IPS-NIHi7 (cell line): ENCODE data around the gene MYH10.

Source experiments
- DNase-seq: peaks from one replicate; pipeline ENCODE4 v3.0.0; 2012; ENCODE audit warnings: mixed read lengths; ENCODE audit errors: extremely low spot score

Gene MYH10

DNA sequence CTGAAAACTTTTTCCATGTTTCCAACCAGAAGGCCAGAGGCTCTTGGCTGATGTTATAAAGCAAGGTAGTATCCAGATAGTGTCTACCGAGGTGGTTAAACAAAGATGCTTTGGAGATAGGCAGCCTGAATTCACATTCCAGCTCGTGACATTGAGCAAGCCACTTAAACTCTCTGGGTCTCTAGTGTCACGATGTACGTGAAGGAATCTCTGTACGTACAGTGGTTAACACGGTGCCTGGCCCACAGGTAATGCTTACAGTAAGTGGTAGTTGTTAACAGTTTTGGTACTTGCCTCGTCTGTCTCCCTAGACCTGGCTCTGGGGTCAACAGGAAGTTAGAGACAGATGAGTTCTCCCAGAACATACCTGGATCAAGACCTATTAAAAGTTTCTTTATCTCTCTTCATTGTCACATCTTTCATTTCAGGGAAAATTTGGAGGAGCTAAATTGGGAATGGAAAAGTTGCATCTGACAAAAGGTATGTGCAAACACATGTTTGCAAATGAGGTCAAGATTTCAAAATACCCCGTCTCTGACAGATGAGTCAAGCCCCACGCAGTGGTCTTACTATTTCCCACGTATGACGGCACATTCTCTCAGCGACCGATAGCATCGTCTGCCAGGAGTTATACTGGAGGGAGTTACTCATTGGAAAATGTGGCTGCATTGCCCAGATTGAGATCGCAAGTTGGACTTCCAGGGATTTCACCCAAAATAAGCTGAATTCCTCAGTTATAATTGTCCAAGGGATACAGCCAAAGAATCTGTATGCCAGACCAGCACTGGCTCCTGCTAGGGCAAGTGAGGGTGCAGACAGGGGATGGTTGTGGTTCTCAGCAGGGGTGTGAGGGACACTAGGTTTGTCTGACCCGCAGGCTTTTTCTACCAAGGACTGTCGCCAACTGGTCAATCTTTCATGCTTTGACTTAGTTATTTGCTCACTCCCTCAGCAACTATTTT is 18.9 kb upstream of the MYH10 start:
- DNase-seq: no peak

DNA sequence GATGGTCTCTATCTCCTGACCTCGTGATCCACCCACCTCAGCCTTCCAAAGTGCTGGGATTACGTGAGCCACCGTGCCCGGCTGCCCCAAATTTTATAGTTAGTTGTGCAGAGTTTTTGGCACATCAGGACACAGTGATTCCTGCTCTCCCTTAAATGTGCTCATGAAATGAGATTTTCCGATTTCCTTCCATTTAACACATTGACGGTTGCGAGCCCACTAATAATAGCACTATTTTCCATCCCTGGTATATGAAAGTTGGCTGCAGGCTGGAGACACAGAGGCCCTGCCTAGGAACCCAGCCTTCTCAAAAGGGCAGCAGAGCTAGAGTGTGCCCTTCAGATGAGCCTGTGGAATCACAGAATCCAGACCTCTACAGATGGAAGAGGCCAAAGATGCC is 17.4 kb upstream of the MYH10 start:
- DNase-seq: no peak

DNA sequence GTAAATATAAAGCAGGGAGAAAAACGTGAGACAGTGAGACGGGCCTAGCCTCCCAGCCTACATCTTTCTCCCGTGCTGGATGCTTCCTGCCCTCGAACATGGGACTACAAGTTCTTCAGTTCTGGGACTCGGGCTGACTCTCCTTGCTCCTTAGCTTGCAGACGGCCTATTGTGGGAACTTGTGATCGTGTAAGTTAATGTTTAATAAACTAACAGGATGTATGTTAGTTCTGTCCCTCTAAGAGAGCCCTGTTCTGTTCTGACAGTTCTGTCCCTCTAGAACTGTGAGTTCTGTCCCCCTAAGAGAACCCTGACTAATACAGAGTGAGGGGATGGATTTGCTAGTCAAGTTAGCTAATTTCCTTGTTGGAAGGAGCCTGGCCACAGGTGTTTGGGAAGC is 16.7 kb upstream of the MYH10 start:
- no peak for DNase-seq

DNA sequence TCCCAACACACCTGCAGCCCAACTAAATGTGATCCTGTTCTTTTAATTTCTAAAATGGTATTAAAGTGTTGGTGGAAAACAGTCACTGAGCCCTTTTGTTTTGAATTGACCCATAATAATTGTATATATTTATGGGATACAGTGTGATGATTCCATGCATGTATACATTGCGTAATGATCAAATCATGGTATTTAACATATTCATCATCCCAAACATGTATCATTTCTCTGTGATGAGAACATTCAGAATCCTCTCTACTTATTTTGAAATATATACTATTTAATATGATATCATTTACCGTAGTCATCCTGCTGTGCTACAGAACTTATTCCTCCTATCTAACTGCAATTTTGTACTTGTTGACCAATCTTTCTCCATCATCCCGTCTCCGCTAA is 14.0 kb upstream of the MYH10 start:
- DNase-seq: no peak

DNA sequence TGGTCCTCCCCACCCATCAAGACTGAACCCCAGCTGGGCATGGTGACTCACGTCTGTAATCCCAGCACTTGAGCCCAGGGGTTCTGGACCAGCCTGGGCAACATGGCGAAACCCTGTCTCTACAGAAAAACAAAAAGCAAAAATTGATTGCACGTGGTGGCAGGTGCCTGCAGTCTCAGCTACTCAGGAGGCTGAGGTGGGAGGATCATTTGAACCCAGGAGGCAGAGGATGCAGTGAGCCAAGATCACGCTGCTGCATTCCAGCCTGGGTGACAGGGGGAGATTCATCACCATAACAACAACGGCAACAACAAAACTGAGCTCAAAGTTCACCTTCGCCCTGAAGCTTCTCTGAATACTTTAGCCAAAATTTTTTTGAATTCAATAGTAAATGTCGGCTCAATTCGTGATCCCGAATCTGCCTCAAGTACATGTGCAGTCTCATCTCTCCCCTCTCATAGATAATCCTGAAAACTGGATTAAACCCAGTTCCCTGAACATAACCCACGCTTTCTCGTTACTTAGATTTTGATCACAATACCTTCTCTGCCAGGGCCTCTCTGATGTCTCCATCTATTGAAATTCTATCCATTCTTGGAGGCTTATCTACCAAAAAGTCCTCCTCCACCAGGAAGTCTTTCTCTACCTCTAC is 13.5 kb upstream of the MYH10 start:
- DNase-seq: no peak

DNA sequence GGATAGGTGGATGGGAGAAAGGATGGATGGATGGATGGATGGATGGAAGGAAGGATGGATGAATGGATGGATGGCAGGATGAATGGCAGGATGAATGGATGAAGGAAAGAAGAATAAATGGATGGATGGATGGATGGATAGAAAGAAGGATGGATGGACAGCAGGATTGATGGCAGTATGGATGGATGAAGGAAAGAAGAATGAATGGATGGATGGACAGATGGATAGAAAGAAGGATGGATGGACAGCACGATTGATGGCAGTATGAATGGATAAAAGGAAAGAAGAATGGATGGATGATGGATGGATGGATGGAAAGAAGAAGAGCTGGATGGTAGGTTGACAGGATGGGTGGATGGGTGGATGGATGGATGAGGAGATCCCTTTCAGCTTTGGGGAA is 9.2 kb upstream of the MYH10 start:
- no peak for DNase-seq

DNA sequence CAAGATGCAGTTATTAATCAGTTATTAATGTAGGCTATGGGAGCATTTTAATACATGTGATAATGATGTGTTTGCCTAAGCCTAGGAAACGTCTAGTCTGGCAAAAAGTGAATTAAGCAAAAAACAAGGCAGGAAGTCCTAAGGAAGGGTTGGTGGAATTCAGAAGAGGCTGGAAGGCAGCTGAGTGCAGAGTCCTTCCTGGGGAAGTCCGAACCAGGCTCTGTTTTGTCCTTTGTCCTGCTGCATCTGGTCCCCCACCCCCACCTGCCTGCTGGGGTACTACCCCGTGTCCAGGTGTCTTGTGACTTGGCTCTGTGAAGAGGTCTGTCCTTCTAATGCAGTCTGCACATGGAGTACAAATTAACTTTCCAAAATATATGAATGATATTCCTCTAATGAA is 1.5 kb upstream of the MYH10 start:
- peak; percentile 54 for DNase-seq

DNA sequence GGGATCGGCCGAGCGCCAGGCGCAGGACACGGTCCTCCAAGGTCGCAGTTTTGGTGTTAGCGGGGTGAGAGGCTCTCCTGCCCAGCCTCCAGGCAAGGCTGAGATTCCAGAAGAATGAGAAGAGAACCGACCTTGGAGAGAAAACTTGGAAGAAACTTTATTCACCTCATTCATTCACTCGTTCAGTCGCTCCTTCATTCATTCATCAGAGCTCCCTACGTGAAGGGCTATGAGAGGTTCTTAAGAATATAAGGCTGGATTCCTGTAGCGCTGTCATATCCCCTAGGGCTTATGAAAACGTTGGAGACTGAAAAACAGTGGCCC is 991 bp upstream of the MYH10 start:
- DNase-seq: no peak

DNA sequence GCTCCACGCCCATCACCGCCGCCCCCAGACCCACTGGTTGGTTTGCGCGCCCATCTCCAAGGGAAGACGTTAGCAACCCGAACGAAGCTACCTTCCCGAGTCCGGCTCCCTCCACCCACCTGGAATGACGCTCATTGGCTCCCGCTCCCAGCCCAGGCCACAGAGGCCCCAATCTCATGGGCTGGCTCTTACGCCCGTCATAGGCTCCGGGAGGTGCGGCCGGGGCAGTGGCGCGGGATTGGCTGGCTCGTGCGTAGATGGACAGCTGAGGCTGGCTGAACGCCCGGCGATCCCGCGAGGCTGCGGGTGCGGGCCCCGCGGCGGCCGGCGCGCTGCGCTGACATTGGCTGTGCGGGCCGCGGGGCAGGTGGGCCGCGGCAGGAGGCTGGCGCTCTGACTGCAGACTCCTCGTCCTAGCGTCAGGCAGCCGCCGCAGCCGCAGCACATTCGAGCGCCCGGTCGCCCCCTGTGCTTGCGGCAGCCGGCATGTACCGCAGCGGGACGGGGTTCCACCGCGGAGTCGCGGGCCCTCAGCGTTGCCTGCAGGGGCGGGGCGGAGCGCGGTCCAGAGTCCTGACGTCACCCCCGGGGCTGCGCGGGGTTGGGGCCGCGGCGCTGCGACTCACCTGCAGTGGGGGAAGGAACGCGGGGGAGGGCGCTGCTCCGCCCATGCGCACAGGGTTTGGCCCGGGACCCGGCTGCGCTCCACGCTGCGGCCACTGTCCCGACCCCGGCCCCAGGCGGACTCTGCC is 453 bp upstream of the MYH10 start:
- DNase-seq: peak; percentile 98

DNA sequence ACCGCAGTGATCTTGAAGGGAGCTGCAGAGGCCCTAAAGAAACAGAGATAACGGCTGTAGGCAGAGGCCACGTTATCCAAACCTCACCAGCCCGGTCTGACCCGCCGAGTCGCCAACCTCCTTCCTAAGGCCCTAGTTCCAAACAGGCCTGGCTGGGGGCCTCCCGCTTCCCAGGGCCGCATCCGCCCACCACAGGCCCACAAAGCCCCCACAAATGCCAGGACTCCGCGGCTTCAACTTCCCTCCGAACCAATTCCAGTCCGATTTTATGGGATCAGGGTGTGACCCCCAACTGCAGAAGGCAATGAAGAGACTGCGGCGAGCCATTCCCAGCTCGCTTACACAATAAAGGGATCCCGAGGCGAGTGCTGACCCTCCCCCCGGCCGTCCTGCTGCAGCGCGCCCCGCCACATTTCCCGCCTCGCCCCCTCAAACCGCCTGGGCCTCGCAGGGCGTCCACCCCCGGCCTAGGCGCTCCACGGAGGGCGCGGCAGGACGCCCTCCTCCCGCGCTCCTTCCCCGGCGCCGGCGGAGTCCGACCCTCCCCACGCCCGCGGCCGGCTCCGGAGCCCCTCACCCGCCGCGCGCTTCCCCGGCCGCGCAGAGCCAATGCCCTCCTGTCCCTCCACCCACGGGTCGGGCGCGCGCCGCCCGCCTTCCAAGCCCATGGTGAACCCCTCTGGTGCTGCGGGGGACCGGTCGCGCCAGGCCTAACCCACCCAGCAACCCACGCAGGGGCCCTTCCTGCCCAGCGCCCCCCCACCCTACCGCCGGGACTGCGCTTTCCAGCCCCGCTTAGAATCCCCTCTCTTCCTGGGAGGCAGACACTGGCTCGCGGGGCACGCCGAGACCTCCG is 926 bp downstream of the MYH10 start:
- peak; percentile 57 for DNase-seq

DNA sequence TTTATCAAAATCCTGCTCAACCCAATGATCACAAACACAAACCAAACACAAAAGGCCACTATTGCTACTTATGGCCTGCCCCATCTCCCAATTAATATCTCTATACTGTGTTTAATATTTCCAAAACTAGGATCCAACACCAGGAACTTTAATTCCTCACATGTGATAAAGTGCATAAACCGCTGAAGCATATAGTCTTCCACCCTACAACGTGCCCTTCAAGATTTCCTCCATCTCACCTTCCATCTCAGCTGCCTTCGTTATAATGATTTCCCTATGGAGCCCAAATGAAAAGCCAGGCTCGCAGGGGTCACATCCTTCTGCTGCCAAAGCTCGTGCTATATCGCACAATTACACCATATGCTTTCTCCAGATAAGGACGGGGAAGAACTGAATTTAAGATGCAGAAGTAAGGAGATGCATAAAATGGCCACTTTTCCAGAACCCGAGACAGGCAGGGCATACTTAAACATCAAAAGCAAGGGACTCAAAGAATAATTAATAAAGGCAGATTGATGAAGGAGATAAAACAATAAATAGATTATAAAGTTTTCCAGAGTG is 1.8 kb downstream of the MYH10 start:
- DNase-seq: no peak

DNA sequence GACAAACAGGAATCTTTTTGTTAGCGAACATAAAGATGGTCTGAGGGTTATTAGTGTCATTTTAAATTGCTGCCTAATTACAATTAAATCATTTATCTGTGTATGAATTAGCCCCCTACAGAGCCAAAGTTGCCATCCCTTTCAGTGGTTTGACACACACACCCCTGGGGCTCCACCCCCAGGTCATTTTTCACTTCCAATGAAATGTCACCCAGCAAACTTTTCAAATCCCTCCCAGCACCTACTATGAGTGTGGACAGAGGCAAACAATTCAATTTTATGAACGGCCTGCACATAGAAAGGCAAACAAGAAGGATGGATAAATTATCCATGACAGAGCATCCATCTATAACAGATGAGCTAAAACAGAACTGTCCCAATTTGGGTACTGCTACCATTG is 2.4 kb downstream of the MYH10 start:
- no peak for DNase-seq

DNA sequence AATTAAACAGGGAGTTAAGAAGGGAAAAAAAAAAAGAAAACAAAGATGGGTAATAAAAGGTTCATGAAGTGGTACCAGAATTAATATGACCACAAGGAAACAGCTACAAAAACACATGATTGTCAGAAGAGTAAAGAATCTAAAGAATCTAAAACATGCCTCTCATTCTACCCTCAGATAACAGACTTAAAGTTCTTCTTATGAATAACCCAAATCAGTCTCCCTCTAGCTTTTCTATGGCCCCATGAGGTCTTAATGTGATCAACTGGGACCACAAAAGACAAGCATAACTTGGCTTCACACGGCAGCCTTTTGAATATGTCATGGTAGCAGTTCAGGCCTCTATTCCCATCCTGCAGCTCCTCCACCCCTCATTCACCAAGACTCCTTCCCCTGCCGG is 6.9 kb downstream of the MYH10 start:
- no peak for DNase-seq

DNA sequence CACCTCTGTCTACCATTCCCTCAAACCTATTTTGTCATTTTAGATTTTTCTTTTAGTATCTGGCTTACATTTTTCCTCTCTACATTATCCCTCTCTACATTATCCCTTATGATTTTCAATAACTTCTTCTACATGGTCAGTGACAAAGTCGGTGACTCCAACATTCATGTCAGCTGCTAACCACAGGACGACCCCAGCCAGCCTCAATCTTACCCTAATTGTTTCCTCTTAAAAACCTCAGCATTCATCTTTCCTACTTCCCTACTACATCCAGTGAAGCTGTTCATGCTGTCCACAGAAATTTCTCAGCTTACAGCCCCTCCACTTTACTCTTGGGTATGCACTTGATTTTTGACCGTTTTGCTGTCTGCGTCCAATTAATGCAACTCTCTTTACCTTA is 8.3 kb downstream of the MYH10 start:
- DNase-seq: no peak

DNA sequence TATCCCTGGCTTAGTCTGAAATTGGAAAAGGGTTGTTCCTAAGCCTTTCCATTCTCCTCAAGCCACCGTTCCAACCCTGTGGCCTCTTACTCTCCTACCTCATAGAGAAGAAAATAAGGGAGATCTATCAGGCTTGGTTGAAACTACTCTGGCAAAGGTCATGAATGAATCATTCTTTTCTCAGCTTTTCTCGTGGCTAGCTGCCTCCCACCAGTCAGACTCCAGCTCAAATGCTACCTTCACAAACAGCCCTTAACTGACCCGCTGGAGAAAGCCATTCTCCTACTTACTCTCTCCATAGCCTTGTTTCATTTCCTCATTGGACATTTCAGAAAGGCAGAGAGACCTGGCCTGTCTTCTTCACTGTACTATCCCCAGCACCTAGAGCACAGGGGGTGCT is 8.9 kb downstream of the MYH10 start:
- DNase-seq: no peak

DNA sequence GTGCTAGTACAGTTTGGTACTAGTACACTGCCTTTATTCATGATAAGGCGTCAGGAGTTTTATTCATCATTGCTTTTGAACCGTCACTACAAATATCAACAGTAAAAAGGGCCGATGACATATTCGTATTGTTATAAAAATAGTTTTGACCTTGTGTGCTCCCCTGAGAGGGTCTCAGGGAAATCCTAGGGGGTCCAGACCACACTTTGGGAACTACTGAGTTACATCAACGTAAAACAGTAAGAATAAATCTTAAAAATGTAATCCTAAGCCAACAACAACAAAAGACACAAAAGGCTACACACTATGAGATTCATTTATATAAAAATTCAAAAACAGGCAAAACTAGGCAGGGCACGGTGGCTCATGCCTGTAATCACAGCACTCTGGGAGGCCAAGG is 11.2 kb downstream of the MYH10 start:
- DNase-seq: no peak

DNA sequence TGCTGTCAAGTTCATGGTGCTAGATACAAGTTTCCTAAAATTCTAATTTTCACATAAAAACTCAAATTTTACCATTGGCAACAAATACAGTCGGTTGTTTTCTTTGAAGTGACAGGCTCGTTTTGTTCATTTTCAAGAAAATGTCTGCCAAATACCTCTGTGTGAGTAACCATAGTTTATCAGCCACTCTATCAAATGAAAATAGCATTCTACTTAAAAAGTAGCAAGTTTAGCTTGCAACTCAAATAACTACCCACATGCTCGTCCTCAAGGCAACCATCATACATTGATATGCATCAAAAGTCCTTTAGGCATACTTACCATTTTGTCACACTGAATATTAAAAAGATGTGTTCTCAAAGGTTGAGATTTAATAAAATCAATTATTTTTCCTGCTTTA is 11.7 kb downstream of the MYH10 start:
- DNase-seq: no peak

DNA sequence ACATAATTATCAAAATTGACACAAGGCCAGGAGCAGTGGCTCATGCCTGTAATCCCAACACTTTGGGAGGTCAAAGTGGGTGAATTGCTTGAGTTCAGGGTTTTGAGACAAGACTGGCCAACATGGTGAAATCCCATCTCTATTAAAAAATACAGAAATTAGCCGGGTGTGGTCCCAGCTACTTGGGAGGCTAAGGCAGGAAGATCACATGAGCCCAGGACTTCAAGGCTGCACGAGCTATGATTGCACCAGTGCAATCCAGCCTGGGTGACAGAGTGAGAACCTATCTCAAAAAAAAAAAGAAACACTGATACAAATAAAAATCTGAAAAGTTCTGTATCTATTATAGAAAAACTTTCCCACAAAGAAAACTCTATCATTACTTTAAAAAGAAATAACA is 15.5 kb downstream of the MYH10 start:
- DNase-seq: no peak

DNA sequence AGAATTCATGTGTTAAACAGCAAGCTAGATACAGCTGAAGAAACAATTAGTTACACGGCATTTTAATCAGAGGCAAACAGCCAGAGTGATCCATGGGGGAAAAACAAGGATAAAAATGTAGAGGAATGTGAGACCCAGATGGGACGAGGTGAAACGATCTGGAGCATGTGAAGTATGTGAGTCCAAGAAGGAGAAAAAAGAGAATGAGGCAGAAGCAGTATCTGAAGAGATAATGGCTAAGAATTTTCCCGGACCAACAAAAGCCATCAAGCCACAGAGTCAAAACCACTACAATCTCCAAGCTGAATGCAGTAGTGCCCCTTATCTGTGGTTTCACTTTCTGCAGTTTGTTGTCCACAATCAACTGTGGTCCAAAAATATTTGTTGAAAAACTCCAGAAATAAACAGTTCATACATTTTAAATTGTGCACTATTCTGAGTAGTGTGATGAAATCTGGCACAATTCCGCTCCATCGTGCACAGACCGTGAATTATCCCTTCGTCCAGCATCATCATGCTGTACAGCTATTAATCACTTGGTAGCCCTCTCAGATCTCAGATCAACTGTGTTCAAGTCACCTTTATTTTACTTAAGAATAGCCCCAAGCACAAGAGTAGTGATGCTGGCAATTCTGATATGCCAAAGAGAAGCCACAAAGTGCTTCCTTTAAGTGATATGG is 18.8 kb downstream of the MYH10 start:
- no peak for DNase-seq

DNA sequence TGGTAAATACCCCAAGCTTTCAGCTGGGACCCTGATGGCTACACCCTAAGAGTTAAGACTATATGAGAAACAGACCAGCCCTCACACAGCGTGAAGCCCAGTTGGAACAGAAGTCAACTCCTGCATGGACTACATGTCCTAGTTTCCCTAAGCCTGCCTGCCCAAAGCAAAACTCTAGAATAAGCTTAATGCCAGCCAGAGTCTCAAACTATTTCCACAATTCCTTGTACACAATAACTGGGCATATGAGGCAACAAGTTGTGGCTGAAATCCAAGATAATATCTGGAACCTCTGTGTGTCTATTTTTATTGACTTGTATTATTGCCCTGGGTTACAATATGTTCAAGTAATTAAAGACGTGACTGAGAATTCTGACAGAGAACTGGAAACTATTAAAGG is 19.4 kb downstream of the MYH10 start:
- no peak for DNase-seq

DNA sequence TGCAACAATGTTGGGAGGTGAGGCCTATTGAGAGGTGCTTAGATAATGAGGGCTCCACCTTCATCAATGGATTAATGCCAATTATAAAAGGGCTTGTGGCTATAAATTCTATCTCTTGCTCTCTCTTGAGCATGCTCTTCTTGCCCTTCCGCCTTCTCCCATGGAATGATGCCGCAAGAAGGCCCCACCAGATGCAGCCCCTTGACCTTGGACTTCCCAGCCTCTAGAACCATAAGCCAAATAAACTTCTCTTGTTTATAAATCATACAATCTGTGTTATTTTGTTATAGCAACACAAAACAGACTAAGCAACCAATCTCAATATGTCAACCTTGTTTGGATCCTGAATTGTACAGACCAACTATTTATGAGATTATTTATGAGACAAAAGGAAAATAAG is 20.0 kb downstream of the MYH10 start:
- no peak for DNase-seq
